Measurements from ENCODE around the gene PADI3.
"Not testable (repeated sequence)": the region's sequence is repeated elsewhere in the genome, so short reads cannot be mapped to it uniquely, and the experiment has no call there.

Gene PADI3

GRCh38 chr1:17321857-17322390, 73.0 kb downstream of the PADI3 start:
- in situ Hi-C loops (cut with MboI; ENCODE audit: low sequenced_read_pairs), result not testable (repeated sequence)

DNA sequence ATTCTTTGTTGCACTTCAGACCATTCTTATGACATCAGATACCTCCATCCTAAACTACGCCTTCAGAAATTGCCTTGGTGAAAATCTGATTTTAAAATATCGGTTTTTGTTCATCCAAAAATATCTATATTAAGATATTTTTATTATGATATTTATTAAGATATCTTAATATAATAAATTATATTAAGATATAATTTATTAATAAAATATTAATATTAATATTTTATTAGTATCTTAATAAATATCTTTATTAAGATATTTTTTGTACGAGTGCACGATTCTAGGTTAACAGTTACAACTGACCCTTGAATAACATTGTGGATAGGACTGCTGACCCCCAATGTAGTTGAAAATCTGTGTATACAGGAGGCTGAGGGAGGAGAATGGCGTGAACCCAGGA, 80.0 kb downstream of the PADI3 start:
- in situ Hi-C loops (cut with MboI; ENCODE audit: low sequenced_read_pairs), result no loop called here

DNA sequence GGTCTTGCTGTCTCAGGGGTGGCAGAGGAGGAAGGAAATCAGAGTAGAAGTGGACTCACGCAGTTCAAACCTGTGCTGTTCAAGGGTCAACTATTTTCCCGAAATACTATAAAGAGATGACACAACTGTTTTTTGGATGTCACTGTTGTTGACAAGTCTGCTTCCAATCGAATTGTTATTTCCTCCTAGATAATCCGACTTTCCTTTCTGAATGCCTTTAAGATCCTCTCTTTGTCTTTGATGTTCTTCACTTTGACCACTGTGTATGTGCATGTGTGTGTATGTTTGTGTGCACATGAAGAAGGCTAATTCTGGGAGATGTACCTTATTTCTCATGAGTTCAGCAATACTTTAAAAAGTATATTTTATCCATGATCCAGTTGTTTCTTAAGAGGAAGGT, 80.7 kb downstream of the PADI3 start:
- in situ Hi-C loops (cut with MboI; ENCODE audit: low sequenced_read_pairs), result no loop called here

GRCh38 chr1:17330856-17331255, 82.0 kb downstream of the PADI3 start:
- in situ Hi-C loops (cut with MboI; ENCODE audit: low sequenced_read_pairs), result no loop called here

DNA sequence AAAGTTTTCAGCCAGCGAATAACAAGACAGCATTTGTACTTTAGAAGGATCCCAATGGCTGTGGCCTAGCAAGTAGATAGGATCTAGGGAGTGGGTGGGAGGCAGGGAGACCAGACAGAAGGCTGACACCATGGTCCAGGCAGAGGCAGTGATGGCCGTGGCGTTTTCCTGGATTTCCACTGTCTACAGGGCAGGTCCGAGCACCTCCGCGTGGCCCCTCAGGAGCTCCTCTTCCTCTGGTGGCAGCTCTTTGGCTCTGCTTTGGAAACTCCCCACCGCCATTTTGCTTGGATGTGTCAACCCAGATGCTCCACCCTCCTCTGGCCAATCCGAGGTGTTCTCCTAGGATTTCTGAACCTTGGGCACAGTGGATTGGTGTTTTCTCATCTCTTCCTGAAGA, 84.2 kb downstream of the PADI3 start:
- in situ Hi-C loops (cut with MboI; ENCODE audit: low sequenced_read_pairs), result no loop called here
